HCT116 (cell line): ENCODE measurements around the gene MMS19. TPM values are rescaled to one million over a fixed set of nuclear protein-coding genes. Genes with fewer than 3 reads are reported as not detected.

Experiments
- ATAC-seq: fragments of 200-7000 bp; cut with Tn5 transposase; 2 replicates; pipeline ENCODE4 v1.9.1; 2020; ENCODE audit warnings: mild to moderate bottlenecking, moderate library complexity
- BruUV-seq: library from RNA; stranded (reverse); fragments of 400-500 nt; replicated peaks from 2 replicates; lab custom pipeline; 2021; lab: Mats Ljungman, UMichigan
- CTCF ChIA-PET: fragments of 300-600 bp; sonication (Branson Sonifier 250); formaldehyde crosslinking; loops from one replicate; lab custom pipeline; 2021; ENCODE audit warnings: antibody characterized with exemption; lab: Charles Lee
- POLR2A ChIA-PET: fragments of 300-600, 350-600 bp; sonication (Branson Sonifier 250); formaldehyde crosslinking; loops from one replicate; lab custom pipeline; 2021; ENCODE audit warnings: antibody characterized with exemption; lab: Charles Lee
- RAD21 ChIA-PET, 2 experiments: fragments of 300-600 bp; sonication (Branson Sonifier 250); formaldehyde crosslinking; loops; one replicate each; lab custom pipeline; 2023; ENCODE audit warnings: low total read pairs in 2 of 2; ENCODE audit not compliant: uncharacterized antibody in 2 of 2, unreplicated experiment in 2 of 2, low non-redundant PET in 1 of 2; lab: Charles Lee
- DNase-seq: peaks from one replicate; pipeline ENCODE4 v3.0.0-alpha.2; 2010; ENCODE audit warnings: low read depth, low spot score
- H2AFZ ChIP-seq: fragments of 200-600 bp; shearing (Covaris generic), sonication (generic); 2 replicates; pipeline ENCODE4 v1.6.1; 2017; ENCODE audit warnings: low read depth, mixed run types, mixed read lengths, antibody characterized with exemption, low read length; ENCODE audit not compliant: poor library complexity, severe bottlenecking
- H3K27ac ChIP-seq: 2 replicates; pipeline ENCODE4 v1.5.1; 2012; ENCODE audit warnings: low read depth, low read length
- H3K27me3 ChIP-seq: fragments of 200-600 bp; sonication (generic); 2 replicates; pipeline ENCODE4 v1.6.1; 2016; ENCODE audit warnings: mixed run types, low read length, mixed read lengths; ENCODE audit not compliant: insufficient read depth
- H3K36me3 ChIP-seq, 2 experiments: fragments of 200-500 bp in 1 of 2; fragments of 200-600 bp in 1 of 2; sonication (Bioruptor generic) in 1 of 2; sonication (generic) in 1 of 2; 2 replicates each; pipeline versions ENCODE4 v1.5.1 to v1.6.1; 2014 to 2016; ENCODE audit warnings: low read length in 2 of 2, inconsistent platforms in 1 of 2, mixed read lengths in 1 of 2, mixed run types in 1 of 2; ENCODE audit not compliant: insufficient read depth in 2 of 2, control insufficient read depth in 1 of 2
- H3K4me1 ChIP-seq, 2 experiments: fragments of 200-600 bp in 1 of 2; sonication (generic) in 1 of 2; 2 replicates each; pipeline versions ENCODE4 v1.5.1 to v1.6.1; 2012 to 2017; ENCODE audit warnings: low read length in 2 of 2, inconsistent platforms in 1 of 2, mild to moderate bottlenecking in 1 of 2, mixed read lengths in 1 of 2, mixed run types in 1 of 2, moderate library complexity in 1 of 2; ENCODE audit not compliant: insufficient read depth in 2 of 2, control insufficient read depth in 1 of 2
- H3K4me2 ChIP-seq: fragments of 200-600 bp; sonication (generic); 2 replicates; pipeline ENCODE4 v1.6.1; 2017; ENCODE audit warnings: mixed run types, low read length, mixed read lengths
- H3K4me3 ChIP-seq, 2 experiments: fragments of 200-600 bp in 1 of 2; sonication (generic) in 1 of 2; replicated peaks in 1 of 2; 2 replicates each; pipeline ENCODE4 v1.5.1; 2011 to 2016; ENCODE audit warnings: low read length in 2 of 2, control low read depth in 1 of 2, low read depth in 1 of 2, mild to moderate bottlenecking in 1 of 2, mixed read lengths in 1 of 2, mixed run types in 1 of 2
- H3K79me2 ChIP-seq: fragments of 200-600 bp; sonication (generic); 2 replicates; pipeline ENCODE4 v1.6.1; 2017; ENCODE audit warnings: mild to moderate bottlenecking, mixed run types, low read length, moderate library complexity, mixed read lengths; ENCODE audit not compliant: insufficient read depth
- H3K9ac ChIP-seq: fragments of 200-600 bp; sonication (generic); 2 replicates; pipeline ENCODE4 v1.6.1; 2016; ENCODE audit warnings: low read length, mixed read lengths
- H3K9me2 ChIP-seq: fragments of 200-600 bp; sonication (generic), shearing (Covaris generic); 2 replicates; pipeline ENCODE4 v1.6.1; 2017; ENCODE audit warnings: mixed run types, mild to moderate bottlenecking, moderate library complexity; ENCODE audit not compliant: insufficient read depth
- H3K9me3 ChIP-seq, 2 experiments: fragments of 200-500 bp in 1 of 2; fragments of 200-600 bp in 1 of 2; sonication (Bioruptor generic) in 1 of 2; sonication (generic) in 1 of 2; 2 replicates each; pipeline ENCODE4 v1.6.1; 2014 to 2017; ENCODE audit warnings: low read length in 2 of 2, mixed read lengths in 2 of 2, inconsistent platforms in 1 of 2, low read depth in 1 of 2, mild to moderate bottlenecking in 1 of 2, mixed run types in 1 of 2, moderate library complexity in 1 of 2; ENCODE audit not compliant: control insufficient read depth in 1 of 2, insufficient read depth in 1 of 2
- H4K20me1 ChIP-seq: fragments of 200-600 bp; sonication (generic), shearing (Covaris generic); 2 replicates; pipeline ENCODE4 v1.6.1; 2017; ENCODE audit warnings: mixed run types, mild to moderate bottlenecking, moderate library complexity; ENCODE audit not compliant: insufficient read depth
- CBX3 ChIP-seq: IDR thresholded peaks from 2 replicates; pipeline ENCODE4 v1.6.1; 2012; ENCODE audit warnings: low read depth
- CEBPB ChIP-seq: IDR thresholded peaks from 2 replicates; pipeline ENCODE4 v1.6.1; 2012; ENCODE audit warnings: low read depth
- EGR1 ChIP-seq: IDR thresholded peaks from 2 replicates; pipeline ENCODE4 v1.6.1; 2012; ENCODE audit warnings: low read depth
- ELF1 ChIP-seq: IDR thresholded peaks from 2 replicates; pipeline ENCODE4 v1.6.1; 2012; ENCODE audit warnings: low read depth, borderline replicate concordance
- EZH2 ChIP-seq: fragments of 200-600 bp; sonication (generic); IDR thresholded peaks from 2 replicates; pipeline ENCODE4 v1.6.1; 2017; ENCODE audit warnings: antibody characterized with exemption, mixed run types
- EZH2phosphoT487 ChIP-seq: fragments of 200-600 bp; IDR thresholded peaks from 2 replicates; pipeline ENCODE4 v1.6.1; 2018; ENCODE audit warnings: antibody characterized with exemption, borderline replicate concordance
- FOSL1 ChIP-seq: IDR thresholded peaks from 2 replicates; pipeline ENCODE4 v1.6.1; 2012; ENCODE audit warnings: low read depth
- JUND ChIP-seq: IDR thresholded peaks from 2 replicates; pipeline ENCODE4 v1.6.1; 2012
- MAX ChIP-seq: IDR thresholded peaks from 2 replicates; pipeline ENCODE4 v1.6.1; 2012
- POLR2A ChIP-seq: IDR thresholded peaks from 2 replicates; pipeline ENCODE4 v1.7.0; 2011; ENCODE audit warnings: borderline replicate concordance; ENCODE audit not compliant: insufficient read depth, insufficient read length; ENCODE audit errors: extremely low read depth
- RAD21 ChIP-seq: IDR thresholded peaks from 2 replicates; pipeline ENCODE4 v1.6.1; 2012; ENCODE audit warnings: low read depth, mild to moderate bottlenecking
- SIN3A ChIP-seq: IDR thresholded peaks from 2 replicates; pipeline ENCODE4 v1.6.1; 2012; ENCODE audit warnings: low read depth
- SP1 ChIP-seq: IDR thresholded peaks from 2 replicates; pipeline ENCODE4 v1.6.1; 2012; ENCODE audit warnings: low read depth
- SRF ChIP-seq: IDR thresholded peaks from 2 replicates; pipeline ENCODE4 v1.6.1; 2012; ENCODE audit warnings: low read depth
- TCF7L2 ChIP-seq: IDR thresholded peaks from 2 replicates; pipeline ENCODE4 v1.7.0; 2011; ENCODE audit warnings: borderline replicate concordance, inconsistent platforms; ENCODE audit not compliant: insufficient read depth, insufficient read length; ENCODE audit errors: extremely low read depth
- YY1 ChIP-seq: IDR thresholded peaks from 2 replicates; pipeline ENCODE4 v1.6.1; 2011; ENCODE audit warnings: low read length, low read depth, moderate library complexity, mild to moderate bottlenecking; ENCODE audit not compliant: insufficient replicate concordance; ENCODE audit errors: extremely low read depth
- ZNF274 ChIP-seq: fragments of 200-500 bp; sonication (Bioruptor generic); IDR thresholded peaks from 2 replicates; pipeline ENCODE4 v1.6.1; 2014; ENCODE audit warnings: mild to moderate bottlenecking, low read depth, low read length, inconsistent platforms
- intact Hi-C: fragments of 100-400 bp; cut with micrococcal nuclease; formaldehyde crosslinking; loops from 2 replicates; pipeline ENCODE4 v1.10.0; 2022
- total RNA-seq: library from RNA; stranded (reverse); gene quantifications from one replicate; pipeline ENCODE4 v1.2.1, GENCODE V29; 2021; ENCODE audit not compliant: unreplicated experiment
- TF ChIP-seq, protein P1 (sequence below): IDR thresholded peaks from 2 replicates; pipeline ENCODE4 v1.6.1; 2011; ENCODE audit warnings: mild to moderate bottlenecking, low read length, moderate library complexity; ENCODE audit not compliant: insufficient replicate concordance; ENCODE audit errors: extremely low read depth
- TF ChIP-seq, protein P2 (sequence below): IDR thresholded peaks from 2 replicates; pipeline ENCODE4 v1.6.1; 2012; ENCODE audit warnings: low read depth
- TF ChIP-seq, protein P3 (sequence below), 3 experiments: fragments of 200-600 bp in 1 of 3; sonication (generic) in 1 of 3; IDR thresholded peaks in 2 of 3; conservative IDR thresholded peaks in 1 of 3; 2 replicates each; pipeline ENCODE4 v1.5.1; 2012 to 2017; ENCODE audit warnings: low read depth in 2 of 3, low read length in 2 of 3, antibody characterized with exemption in 1 of 3, borderline replicate concordance in 1 of 3, control low read depth in 1 of 3, mild to moderate bottlenecking in 1 of 3, mixed read lengths in 1 of 3, mixed run types in 1 of 3, moderate library complexity in 1 of 3; ENCODE audit not compliant: insufficient read depth in 1 of 3

MMS19 gene
- total RNA-seq, 1 experiment from 2014 or later = 101 TPM

DNA sequence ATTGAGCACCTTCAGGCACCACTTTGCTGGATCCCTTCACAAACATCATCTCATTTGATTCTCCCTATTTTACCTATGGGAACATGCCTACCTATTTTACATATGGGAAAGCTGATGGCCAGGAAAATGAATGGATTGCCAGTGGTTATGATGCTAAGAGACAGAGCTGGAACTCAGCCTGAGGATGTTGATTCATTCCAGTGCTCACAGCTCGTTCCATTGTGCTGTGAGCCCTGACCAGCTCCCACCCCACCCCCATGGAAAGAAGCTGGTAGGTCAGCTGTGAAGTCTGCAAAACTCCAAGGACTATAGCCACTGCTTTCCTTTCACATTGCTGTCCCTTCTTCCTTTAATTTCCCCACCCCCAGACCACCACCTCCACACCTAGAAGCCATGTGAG, 10.1 kb upstream of the MMS19 start:
- Histone ChIP-seq H3K4me3 (no peak overlapping the region), H2AFZ (no peak overlapping the region), H3K4me2 (no peak overlapping the region), H3K9me3 (no peaks in the 10 kb centered on the region), H3K27me3 (no peaks in the 10 kb centered on the region), H3K9me2 (no peaks in the 10 kb centered on the region), H3K36me3 (no peaks in the 10 kb centered on the region), H4K20me1 (no peaks in the 10 kb centered on the region), H3K9ac (no peak overlapping the region), H3K27ac (no peak overlapping the region), H3K4me1 (no peaks in the 10 kb centered on the region), H3K79me2 (no peaks in the 10 kb centered on the region; the same call in 1 of the 2 replicates)
- no TSS peak for BruUV-seq
- ChIA-PET POLR2A (no interaction called here), CTCF (no interaction called here), RAD21 (no interaction called here)
- ATAC-seq (no peak), DNase-seq (no peak)
- no peak for TF ChIP-seq ELF1
- no peak for TF ChIP-seq YY1
- no peak for TF ChIP-seq RAD21
- no peak for TF ChIP-seq MAX
- TF ChIP-seq JUND = no peak
- TF ChIP-seq, protein P1, sequence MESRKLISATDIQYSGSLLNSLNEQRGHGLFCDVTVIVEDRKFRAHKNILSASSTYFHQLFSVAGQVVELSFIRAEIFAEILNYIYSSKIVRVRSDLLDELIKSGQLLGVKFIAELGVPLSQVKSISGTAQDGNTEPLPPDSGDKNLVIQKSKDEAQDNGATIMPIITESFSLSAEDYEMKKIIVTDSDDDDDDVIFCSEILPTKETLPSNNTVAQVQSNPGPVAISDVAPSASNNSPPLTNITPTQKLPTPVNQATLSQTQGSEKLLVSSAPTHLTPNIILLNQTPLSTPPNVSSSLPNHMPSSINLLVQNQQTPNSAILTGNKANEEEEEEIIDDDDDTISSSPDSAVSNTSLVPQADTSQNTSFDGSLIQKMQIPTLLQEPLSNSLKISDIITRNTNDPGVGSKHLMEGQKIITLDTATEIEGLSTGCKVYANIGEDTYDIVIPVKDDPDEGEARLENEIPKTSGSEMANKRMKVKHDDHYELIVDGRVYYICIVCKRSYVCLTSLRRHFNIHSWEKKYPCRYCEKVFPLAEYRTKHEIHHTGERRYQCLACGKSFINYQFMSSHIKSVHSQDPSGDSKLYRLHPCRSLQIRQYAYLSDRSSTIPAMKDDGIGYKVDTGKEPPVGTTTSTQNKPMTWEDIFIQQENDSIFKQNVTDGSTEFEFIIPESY = no peak
- TF ChIP-seq, protein P2, sequence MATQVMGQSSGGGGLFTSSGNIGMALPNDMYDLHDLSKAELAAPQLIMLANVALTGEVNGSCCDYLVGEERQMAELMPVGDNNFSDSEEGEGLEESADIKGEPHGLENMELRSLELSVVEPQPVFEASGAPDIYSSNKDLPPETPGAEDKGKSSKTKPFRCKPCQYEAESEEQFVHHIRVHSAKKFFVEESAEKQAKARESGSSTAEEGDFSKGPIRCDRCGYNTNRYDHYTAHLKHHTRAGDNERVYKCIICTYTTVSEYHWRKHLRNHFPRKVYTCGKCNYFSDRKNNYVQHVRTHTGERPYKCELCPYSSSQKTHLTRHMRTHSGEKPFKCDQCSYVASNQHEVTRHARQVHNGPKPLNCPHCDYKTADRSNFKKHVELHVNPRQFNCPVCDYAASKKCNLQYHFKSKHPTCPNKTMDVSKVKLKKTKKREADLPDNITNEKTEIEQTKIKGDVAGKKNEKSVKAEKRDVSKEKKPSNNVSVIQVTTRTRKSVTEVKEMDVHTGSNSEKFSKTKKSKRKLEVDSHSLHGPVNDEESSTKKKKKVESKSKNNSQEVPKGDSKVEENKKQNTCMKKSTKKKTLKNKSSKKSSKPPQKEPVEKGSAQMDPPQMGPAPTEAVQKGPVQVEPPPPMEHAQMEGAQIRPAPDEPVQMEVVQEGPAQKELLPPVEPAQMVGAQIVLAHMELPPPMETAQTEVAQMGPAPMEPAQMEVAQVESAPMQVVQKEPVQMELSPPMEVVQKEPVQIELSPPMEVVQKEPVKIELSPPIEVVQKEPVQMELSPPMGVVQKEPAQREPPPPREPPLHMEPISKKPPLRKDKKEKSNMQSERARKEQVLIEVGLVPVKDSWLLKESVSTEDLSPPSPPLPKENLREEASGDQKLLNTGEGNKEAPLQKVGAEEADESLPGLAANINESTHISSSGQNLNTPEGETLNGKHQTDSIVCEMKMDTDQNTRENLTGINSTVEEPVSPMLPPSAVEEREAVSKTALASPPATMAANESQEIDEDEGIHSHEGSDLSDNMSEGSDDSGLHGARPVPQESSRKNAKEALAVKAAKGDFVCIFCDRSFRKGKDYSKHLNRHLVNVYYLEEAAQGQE = no peak
- TF ChIP-seq EZH2 = no peak
- TF ChIP-seq EZH2phosphoT487 = no peak
- TF ChIP-seq TCF7L2 = no peak
- no peak for TF ChIP-seq POLR2A
- no peak for TF ChIP-seq SIN3A
- TF ChIP-seq SP1 = no peak
- TF ChIP-seq, protein P3, sequence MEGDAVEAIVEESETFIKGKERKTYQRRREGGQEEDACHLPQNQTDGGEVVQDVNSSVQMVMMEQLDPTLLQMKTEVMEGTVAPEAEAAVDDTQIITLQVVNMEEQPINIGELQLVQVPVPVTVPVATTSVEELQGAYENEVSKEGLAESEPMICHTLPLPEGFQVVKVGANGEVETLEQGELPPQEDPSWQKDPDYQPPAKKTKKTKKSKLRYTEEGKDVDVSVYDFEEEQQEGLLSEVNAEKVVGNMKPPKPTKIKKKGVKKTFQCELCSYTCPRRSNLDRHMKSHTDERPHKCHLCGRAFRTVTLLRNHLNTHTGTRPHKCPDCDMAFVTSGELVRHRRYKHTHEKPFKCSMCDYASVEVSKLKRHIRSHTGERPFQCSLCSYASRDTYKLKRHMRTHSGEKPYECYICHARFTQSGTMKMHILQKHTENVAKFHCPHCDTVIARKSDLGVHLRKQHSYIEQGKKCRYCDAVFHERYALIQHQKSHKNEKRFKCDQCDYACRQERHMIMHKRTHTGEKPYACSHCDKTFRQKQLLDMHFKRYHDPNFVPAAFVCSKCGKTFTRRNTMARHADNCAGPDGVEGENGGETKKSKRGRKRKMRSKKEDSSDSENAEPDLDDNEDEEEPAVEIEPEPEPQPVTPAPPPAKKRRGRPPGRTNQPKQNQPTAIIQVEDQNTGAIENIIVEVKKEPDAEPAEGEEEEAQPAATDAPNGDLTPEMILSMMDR (IDR thresholded peaks at IDR 0.05 in 2 of 3, conservative IDR thresholded peaks at IDR 0.05 in 1 of 3; ENCODE audit: borderline replicate concordance in 1 of 3, insufficient read depth in 1 of 3, low read depth in 2 of 3, low read length in 2 of 3) = no peak
- TF ChIP-seq FOSL1 = no peak
- no peak for TF ChIP-seq CEBPB
- no peak for TF ChIP-seq CBX3
- no peak for TF ChIP-seq SRF
- no peak for TF ChIP-seq ZNF274
- no peak for TF ChIP-seq EGR1
- intact Hi-C loops = no loop called here
